H1 (cell line): ENCODE data around the gene SAXO1. TPM values are rescaled to one million over a fixed set of nuclear protein-coding genes. Genes with fewer than 3 reads are reported as not detected.

Source experiments
- CTCF ChIA-PET: fragments of 300-600 bp; sonication (Branson Sonifier 250); formaldehyde crosslinking; loops from one replicate; lab custom pipeline; 2021; ENCODE audit not compliant: partially characterized antibody; lab: Charles Lee
- POLR2A ChIA-PET: fragments of 300-600 bp; sonication (Branson Sonifier 250); formaldehyde crosslinking; loops from one replicate; lab custom pipeline; 2021; ENCODE audit warnings: inconsistent platforms; ENCODE audit not compliant: partially characterized antibody; lab: Charles Lee
- DNase-seq, 2 experiments: peaks; one replicate each; pipeline versions ENCODE4 v3.0.0 to v3.0.0-alpha.2; 2010 to 2022; ENCODE audit warnings: low spot score in 2 of 2, low read depth in 1 of 2, mixed read lengths in 1 of 2
- FAIRE-seq: peaks from 2 replicates; lab custom pipeline; 2011; peaks lifted over from hg19 to GRCh38; lab: Jason Lieb, UNC
- H2AFZ ChIP-seq: 2 replicates; pipeline ENCODE4 v1.8.1; 2012; ENCODE audit warnings: low read length, inconsistent platforms
- H2AK5ac ChIP-seq: 2 replicates; pipeline ENCODE4 v1.6.1; 2013; ENCODE audit warnings: low read depth, low read length
- H2BK120ac ChIP-seq: replicated peaks from 2 replicates; pipeline ENCODE3; 2013; ENCODE audit warnings: low read depth, low read length, inconsistent platforms
- H2BK12ac ChIP-seq: 2 replicates; pipeline ENCODE4 v1.6.1; 2013; ENCODE audit warnings: low read depth, low read length
- H2BK15ac ChIP-seq: 2 replicates; pipeline ENCODE4 v1.6.1; 2013; ENCODE audit warnings: low read length
- H2BK20ac ChIP-seq: 2 replicates; pipeline ENCODE4 v1.6.1; 2013; ENCODE audit warnings: low read length
- H2BK5ac ChIP-seq: 2 replicates; pipeline ENCODE4 v1.6.1; 2013; ENCODE audit warnings: low read depth, low read length
- H3K14ac ChIP-seq: 2 replicates; pipeline ENCODE4 v1.6.1; 2013; ENCODE audit warnings: inconsistent platforms; ENCODE audit not compliant: insufficient read length
- H3K18ac ChIP-seq: 2 replicates; pipeline ENCODE4 v1.6.1; 2013; ENCODE audit warnings: low read length; ENCODE audit errors: extremely low read depth
- H3K23ac ChIP-seq: 2 replicates; pipeline ENCODE4 v1.6.1; 2013; ENCODE audit warnings: inconsistent platforms; ENCODE audit not compliant: insufficient read length
- H3K23me2 ChIP-seq: 2 replicates; pipeline ENCODE4 v1.6.1; 2013; ENCODE audit warnings: low read depth, low read length
- H3K27ac ChIP-seq: 2 replicates; pipeline ENCODE4 v1.6.1; 2011; ENCODE audit warnings: low read depth, low read length, inconsistent platforms
- H3K27me3 ChIP-seq, 4 experiments: replicated peaks in 1 of 4; 1 replicate in 1 of 4; 2 replicates in 3 of 4; pipeline versions ENCODE4 v1.6.1 to v1.8.1; 2011 to 2013; ENCODE audit warnings: low read length in 3 of 4, mild to moderate bottlenecking in 3 of 4, inconsistent platforms in 2 of 4, mixed read lengths in 2 of 4, moderate library complexity in 1 of 4; ENCODE audit not compliant: control insufficient read depth in 3 of 4, insufficient read depth in 3 of 4; ENCODE audit errors: extremely low read depth in 1 of 4
- H3K36me3 ChIP-seq, 4 experiments: 2 replicates each; pipeline versions ENCODE4 v1.6.1 to v1.8.1; 2011 to 2013; ENCODE audit warnings: mild to moderate bottlenecking in 4 of 4, low read length in 3 of 4, moderate library complexity in 2 of 4, control low read depth in 1 of 4, inconsistent platforms in 1 of 4; ENCODE audit not compliant: insufficient read depth in 4 of 4, control insufficient read depth in 2 of 4
- H3K4ac ChIP-seq: replicated peaks from 2 replicates; pipeline ENCODE3; 2013; ENCODE audit warnings: low read length, low read depth, mixed read lengths, inconsistent platforms; ENCODE audit not compliant: insufficient read length
- H3K4me1 ChIP-seq, 4 experiments: replicated peaks in 1 of 4; 1 replicate in 1 of 4; 2 replicates in 3 of 4; pipeline versions ENCODE4 v1.6.1 to v1.8.1; 2011 to 2013; ENCODE audit warnings: low read length in 3 of 4, inconsistent platforms in 2 of 4, mixed read lengths in 1 of 4; ENCODE audit not compliant: insufficient read depth in 4 of 4, control insufficient read depth in 3 of 4
- H3K4me2 ChIP-seq, 2 experiments: 2 replicates each; pipeline versions ENCODE4 v1.6.1 to v1.8.1; 2011 to 2013; ENCODE audit warnings: low read depth in 2 of 2, low read length in 2 of 2, control low read depth in 1 of 2, inconsistent platforms in 1 of 2, mild to moderate bottlenecking in 1 of 2; ENCODE audit not compliant: insufficient read depth in 1 of 2
- H3K4me3 ChIP-seq, 4 experiments: fragments of 200-600, 300-600 bp in 1 of 4; sonication (generic), shearing (Covaris generic), sonication (Bioruptor Twin) in 1 of 4; 2 replicates each; pipeline versions ENCODE4 v1.5.1 to v1.8.1; 2011 to 2016; ENCODE audit warnings: low read length in 4 of 4, low read depth in 3 of 4, control low read depth in 2 of 4, inconsistent platforms in 2 of 4, mild to moderate bottlenecking in 2 of 4, mixed read lengths in 1 of 4, moderate library complexity in 1 of 4; ENCODE audit not compliant: insufficient read depth in 2 of 4; ENCODE audit errors: extremely low read depth in 1 of 4
- H3K56ac ChIP-seq: replicated peaks from 2 replicates; pipeline ENCODE3; 2013; ENCODE audit warnings: low read depth, mild to moderate bottlenecking, mixed read lengths, low read length, inconsistent platforms; ENCODE audit not compliant: insufficient read length
- H3K79me1 ChIP-seq: 2 replicates; pipeline ENCODE4 v1.6.1; 2013; ENCODE audit warnings: low read depth, low read length, control low read depth
- H3K79me2 ChIP-seq, 2 experiments: 2 replicates each; pipeline versions ENCODE4 v1.6.1 to v1.8.1; 2012 to 2013; ENCODE audit warnings: low read length in 2 of 2, mild to moderate bottlenecking in 2 of 2, inconsistent platforms in 1 of 2; ENCODE audit not compliant: insufficient read depth in 2 of 2, control insufficient read depth in 1 of 2
- H3K9ac ChIP-seq, 4 experiments: replicated peaks in 1 of 4; 1 replicate in 1 of 4; 2 replicates in 3 of 4; pipeline versions ENCODE4 v1.6.1 to v1.8.1; 2011 to 2013; ENCODE audit warnings: low read depth in 3 of 4, low read length in 3 of 4, control low read depth in 2 of 4, mild to moderate bottlenecking in 2 of 4, moderate library complexity in 2 of 4, inconsistent platforms in 1 of 4; ENCODE audit errors: extremely low read depth in 1 of 4
- H3K9me3 ChIP-seq, 2 experiments: 2 replicates each; pipeline versions ENCODE4 v1.6.1 to v1.8.1; 2012 to 2013; ENCODE audit warnings: mild to moderate bottlenecking in 2 of 2, moderate library complexity in 2 of 2, control low read depth in 1 of 2, inconsistent platforms in 1 of 2, low read depth in 1 of 2, low read length in 1 of 2, mixed read lengths in 1 of 2; ENCODE audit not compliant: insufficient read depth in 2 of 2
- H4K20me1 ChIP-seq, 2 experiments: replicated peaks in 1 of 2; 2 replicates each; pipeline versions ENCODE3 to v1.8.1; 2011 to 2013; ENCODE audit warnings: inconsistent platforms in 2 of 2, low read length in 2 of 2, mild to moderate bottlenecking in 1 of 2; ENCODE audit not compliant: insufficient read depth in 2 of 2, control insufficient read depth in 1 of 2
- H4K5ac ChIP-seq: 2 replicates; pipeline ENCODE4 v1.6.1; 2013; ENCODE audit warnings: low read length, low read depth, mixed read lengths, inconsistent platforms; ENCODE audit not compliant: insufficient read length
- H4K8ac ChIP-seq: 2 replicates; pipeline ENCODE4 v1.8.0; 2013; ENCODE audit warnings: mild to moderate bottlenecking, moderate library complexity, low read length, inconsistent platforms; ENCODE audit not compliant: insufficient read depth; ENCODE audit errors: extremely low read depth
- H4K91ac ChIP-seq: replicated peaks from 2 replicates; pipeline ENCODE3; 2013; ENCODE audit warnings: low read length, mixed read lengths, inconsistent platforms; ENCODE audit not compliant: insufficient read length
- BACH1 ChIP-seq: IDR thresholded peaks from 2 replicates; pipeline ENCODE4 v1.6.1; 2012; ENCODE audit warnings: low read length, improper control_type of control experiment
- BRCA1 ChIP-seq: IDR thresholded peaks from 2 replicates; pipeline ENCODE4 v1.6.1; 2012; ENCODE audit warnings: low read depth, low read length, improper control_type of control experiment
- CEBPB ChIP-seq: IDR thresholded peaks from 2 replicates; pipeline ENCODE4 v1.6.1; 2012; ENCODE audit warnings: low read depth, low read length
- CHD1 ChIP-seq: IDR thresholded peaks from 2 replicates; pipeline ENCODE4 v1.6.1; 2012; ENCODE audit warnings: low read depth, low read length, improper control_type of control experiment
- CTBP2 ChIP-seq: IDR thresholded peaks from 2 replicates; pipeline ENCODE4 v1.7.0; 2011; ENCODE audit warnings: borderline replicate concordance, mild to moderate bottlenecking, moderate library complexity, mixed read lengths, low read length; ENCODE audit not compliant: insufficient read depth, insufficient read length
- HDAC6 ChIP-seq: IDR thresholded peaks from one replicate; pipeline ENCODE4 v1.7.1; 2012; ENCODE audit warnings: low read depth, mild to moderate bottlenecking, inconsistent platforms, low read length, moderate library complexity
- JUN ChIP-seq: IDR thresholded peaks from 2 replicates; pipeline ENCODE4 v1.6.1; 2011; ENCODE audit warnings: low read depth, mild to moderate bottlenecking, improper control_type of control experiment, low read length
- KDM4A ChIP-seq: IDR thresholded peaks from one replicate; pipeline ENCODE4 v1.7.1; 2012; ENCODE audit warnings: low read depth, mild to moderate bottlenecking, moderate library complexity, low read length, inconsistent platforms; ENCODE audit not compliant: severe bottlenecking
- POLR2AphosphoS5 ChIP-seq: IDR thresholded peaks from 2 replicates; pipeline ENCODE4 v1.6.1; 2011; ENCODE audit warnings: low read depth, low read length
- POU5F1 ChIP-seq: IDR thresholded peaks from 2 replicates; pipeline ENCODE4 v1.6.1; 2011; ENCODE audit warnings: low read depth, mild to moderate bottlenecking, low read length, moderate library complexity
- SIN3A ChIP-seq, 2 experiments: IDR thresholded peaks in 1 of 2; conservative IDR thresholded peaks in 1 of 2; 2 replicates each; pipeline ENCODE4 v1.6.1; 2011 to 2012; ENCODE audit warnings: low read length in 2 of 2, improper control_type of control experiment in 1 of 2, low read depth in 1 of 2, mild to moderate bottlenecking in 1 of 2
- SP4 ChIP-seq: IDR thresholded peaks from 2 replicates; pipeline ENCODE4 v1.6.1; 2012; ENCODE audit warnings: low read length, inconsistent platforms
- ZNF274 ChIP-seq: IDR thresholded peaks from 2 replicates; pipeline ENCODE4 v1.7.0; 2012; ENCODE audit warnings: low read length, borderline replicate concordance; ENCODE audit errors: extremely low read depth
- whole genome bisulfite sequencing, 2 experiments: shearing (Covaris generic) in 1 of 2; methylation state at CpG; one replicate each; pipeline versions ENCODE4 v1.1.6 to v1.1.7; 2013 to 2015; ENCODE audit warnings: low lambda C conversion rate in 2 of 2, mixed read lengths in 2 of 2, inconsistent platforms in 1 of 2, low coverage in 1 of 2, missing lambda C conversion rate in 1 of 2; ENCODE audit not compliant: insufficient replicate concordance in 2 of 2, insufficient coverage in 1 of 2, insufficient read length in 1 of 2; ENCODE audit errors: extremely low coverage in 1 of 2, missing lambda C conversion rate in 1 of 2; 5-methylcytosine and 5-hydroxymethylcytosine counted together
- polyA plus RNA-seq, 7 experiments: library from polyadenylated mRNA; depleted of rRNA in 3 of 7; stranded (reverse) in 5 of 7; unstranded in 2 of 7; fragments of >200 nt in 5 of 7; fragments of 200-250 nt in 2 of 7; gene quantifications; 1 replicate in 5 of 7; 2 replicates in 1 of 7; 4 replicates in 1 of 7; pipeline versions ENCODE4 v1.2.1 to v1.2.3, GENCODE V29; 2011 to 2013; ENCODE audit warnings: missing spikeins in 2 of 7, mixed read lengths in 2 of 7
- total RNA-seq: library from RNA; stranded (reverse); fragmentation: NEBNext Ultra II Directional; extraction: Animal tissue kit (Norgen Biotek cat#: 25700); gene quantifications from 2 replicates; pipeline ENCODE4 v1.2.1, GENCODE V29; 2021
- TF ChIP-seq, protein P1 (sequence below): IDR thresholded peaks from 2 replicates; pipeline ENCODE4 v1.6.1; 2011; ENCODE audit warnings: low read length, improper control_type of control experiment

The SAXO1 gene
- total and polyA plus RNA-seq, 2 of the 8 experiments (the other 6 are each of a cell fraction or from before 2014, with no cell fraction given) = 0.11 to 0.20 TPM

DNA sequence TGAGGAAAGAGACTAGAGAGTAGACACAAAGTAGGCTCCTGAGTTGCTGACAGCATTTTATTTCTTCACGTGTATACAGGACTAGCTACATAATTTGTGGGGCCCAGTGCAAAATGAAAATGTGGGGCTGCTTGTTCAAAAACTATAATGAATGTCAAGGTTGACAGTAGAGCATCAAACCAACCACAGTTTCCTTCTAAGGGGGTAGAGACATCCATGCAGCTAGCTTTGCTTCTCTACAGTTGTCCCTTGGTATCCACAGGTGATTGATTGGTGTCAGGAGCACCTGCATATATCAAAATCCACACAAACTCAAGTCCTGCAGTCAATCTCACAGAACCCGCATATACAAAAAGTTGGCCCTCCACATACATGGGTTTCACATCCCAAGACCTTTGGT, 129.6 kb downstream of the SAXO1 start:
- no peak overlapping the region for H2AFZ ChIP-seq
- no peak for FAIRE-seq
- no peaks in the 10 kb centered on the region for H3K79me2 ChIP-seq

More for the DNA sequence above, 129.6 kb downstream of the SAXO1 start:
- ChIA-PET CTCF (interaction anchor here (0.6 kb wide), 2 partner anchors 878 to 1033 kb away, joined by 3 read pairs; no protein-coding TSS in a partner anchor), POLR2A (no interaction called here)
- Histone ChIP-seq H3K9me3 (no peaks in the 10 kb centered on the region), H3K4me3 (no peak overlapping the region), H4K20me1 (no peaks in the 10 kb centered on the region), H3K79me1 (no peaks in the 10 kb centered on the region), H3K27me3 (no peaks in the 10 kb centered on the region), H3K56ac (no peak overlapping the region), H2BK20ac (no peak overlapping the region), H2AK5ac (no peak overlapping the region), H3K23me2 (no peaks in the 10 kb centered on the region), H2BK5ac (no peak overlapping the region), H3K27ac (no peak overlapping the region), H2BK12ac (no peak overlapping the region), H4K5ac (no peak overlapping the region), H2BK15ac (no peak overlapping the region), H3K4me1 (no peaks in the 10 kb centered on the region), H3K4ac (no peak overlapping the region), H2BK120ac (no peak overlapping the region), H3K9ac (no peak overlapping the region), H3K23ac (no peak overlapping the region), H3K14ac (no peak overlapping the region), H4K8ac (no peak overlapping the region), H4K91ac (no peak overlapping the region), H3K18ac (no peak overlapping the region), H3K36me3 (no peaks in the 10 kb centered on the region), H3K4me2 (no peak overlapping the region)
- DNase-seq = no peak
- TF ChIP-seq ZNF274 (no peak), KDM4A (no peak), HDAC6 (no peak), POLR2AphosphoS5 (no peak), SIN3A (conservative IDR thresholded peaks at IDR 0.05 in 1 of 2, IDR thresholded peaks at IDR 0.05 in 1 of 2; ENCODE audit: low read depth in 1 of 2, low read length in 2 of 2) (no peak), BACH1 (no peak), JUN (no peak), CHD1 (no peak), POU5F1 (no peak), CEBPB (no peak), SP4 (no peak), CTBP2 (no peak), BRCA1 (no peak)
- TF ChIP-seq, protein P1, sequence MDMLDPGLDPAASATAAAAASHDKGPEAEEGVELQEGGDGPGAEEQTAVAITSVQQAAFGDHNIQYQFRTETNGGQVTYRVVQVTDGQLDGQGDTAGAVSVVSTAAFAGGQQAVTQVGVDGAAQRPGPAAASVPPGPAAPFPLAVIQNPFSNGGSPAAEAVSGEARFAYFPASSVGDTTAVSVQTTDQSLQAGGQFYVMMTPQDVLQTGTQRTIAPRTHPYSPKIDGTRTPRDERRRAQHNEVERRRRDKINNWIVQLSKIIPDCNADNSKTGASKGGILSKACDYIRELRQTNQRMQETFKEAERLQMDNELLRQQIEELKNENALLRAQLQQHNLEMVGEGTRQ = no peak
- 97% methylated on average over 2 of the region's 2 CpGs; no CpG with 5 or more reads in 1 of the 2 experiments for WGBS, 2 experiments
